Neural progenitor cell (in vitro differentiated cells): ENCODE results near the gene CD320. TPM values are rescaled to one million over a fixed set of nuclear protein-coding genes. Genes with fewer than 3 reads are reported as not detected.
A peak's percentile ranks its signal among the peaks of the same experiment; 100 is the strongest.

Source experiments
- DNase-seq: peaks from one replicate; pipeline ENCODE4 v3.0.0-alpha.2; 2016; ENCODE audit warnings: low spot score
- H2AFZ ChIP-seq: fragments of 200-600 bp; sonication (generic); replicated peaks from 2 replicates; pipeline ENCODE4 v1.6.1; 2016; ENCODE audit warnings: antibody characterized with exemption
- H3F3A ChIP-seq: fragments of 200-600 bp; sonication (generic); 2 replicates; pipeline ENCODE4 v1.6.1; 2016; ENCODE audit warnings: antibody characterized with exemption, low read depth
- H3K27ac ChIP-seq: fragments of 200-600 bp; sonication (generic); 2 replicates; pipeline ENCODE4 v1.5.1; 2016; ENCODE audit warnings: mild to moderate bottlenecking
- H3K27me3 ChIP-seq: fragments of 200-600 bp; sonication (generic); 2 replicates; pipeline ENCODE4 v1.6.1; 2016; ENCODE audit warnings: mild to moderate bottlenecking, moderate library complexity
- H3K36me3 ChIP-seq: fragments of 200-600 bp; sonication (generic); 2 replicates; pipeline ENCODE4 v1.5.1; 2016
- H3K4me1 ChIP-seq: fragments of 200-600 bp; sonication (generic); 2 replicates; pipeline ENCODE4 v1.6.1; 2016; ENCODE audit warnings: mixed run types
- H3K4me2 ChIP-seq: fragments of 200-600 bp; sonication (generic); 2 replicates; pipeline ENCODE4 v1.6.1; 2016
- H3K4me3 ChIP-seq: fragments of 200-600 bp; sonication (generic); 2 replicates; pipeline ENCODE4 v1.5.1; 2016
- H3K79me2 ChIP-seq: fragments of 200-600 bp; sonication (generic); 2 replicates; pipeline ENCODE4 v1.6.1; 2016; ENCODE audit warnings: low read depth
- H3K9ac ChIP-seq: fragments of 200-600 bp; sonication (generic); 2 replicates; pipeline ENCODE4 v1.6.1; 2016
- H3K9me3 ChIP-seq: fragments of 200-600 bp; sonication (generic); 2 replicates; pipeline ENCODE4 v1.5.1; 2016; ENCODE audit warnings: low read depth
- H4K20me1 ChIP-seq: fragments of 200-600 bp; sonication (generic); 2 replicates; pipeline ENCODE4 v1.6.1; 2016; ENCODE audit warnings: low read depth
- H3K27ac Mint-ChIP-seq: 3 replicates; pipeline ENCODE4 v1.8.0; 2021; ENCODE audit warnings: mixed read lengths
- H3K27me3 Mint-ChIP-seq: 2 replicates; pipeline ENCODE4 v1.8.0; 2022; ENCODE audit warnings: low read depth, mild to moderate bottlenecking, inconsistent platforms, moderate library complexity, mixed read lengths; ENCODE audit not compliant: insufficient read depth
- H3K36me3 Mint-ChIP-seq: 3 replicates; pipeline ENCODE4 v1.8.0; 2021; ENCODE audit warnings: mixed read lengths
- H3K4me1 Mint-ChIP-seq: 3 replicates; pipeline ENCODE4 v1.8.0; 2021; ENCODE audit warnings: mixed read lengths
- H3K4me3 Mint-ChIP-seq: 3 replicates; pipeline ENCODE4 v1.8.0; 2021; ENCODE audit warnings: mild to moderate bottlenecking, moderate library complexity, mixed read lengths
- H3K9me3 Mint-ChIP-seq: 3 replicates; pipeline ENCODE4 v1.8.0; 2020; ENCODE audit warnings: mixed read lengths
- CTCF ChIP-seq: fragments of 200-600 bp; sonication (generic); IDR thresholded peaks from 2 replicates; pipeline ENCODE4 v1.5.1; 2017; ENCODE audit warnings: antibody characterized with exemption, mild to moderate bottlenecking
- EZH2 ChIP-seq: fragments of 200-600 bp; sonication (generic); IDR thresholded peaks from 2 replicates; pipeline ENCODE4 v1.6.1; 2017; ENCODE audit warnings: antibody characterized with exemption, mild to moderate bottlenecking, moderate library complexity
- EZH2phosphoT487 ChIP-seq: fragments of 200-600 bp; sonication (generic); IDR thresholded peaks from 2 replicates; pipeline ENCODE4 v1.6.1; 2017; ENCODE audit warnings: antibody characterized with exemption
- total RNA-seq: library from RNA; depleted of rRNA; stranded (reverse); fragments of >200 nt; gene quantifications from 2 replicates; pipeline ENCODE4 v1.2.3, GENCODE V29; 2015; ENCODE audit warnings: low replicate concordance

Gene CD320
- total RNA-seq, 1 donor from 2014 or later: 22.4 TPM

GRCh38 chr19:8321986-8322637, 14.0 kb upstream of the CD320 start:
- Mint-ChIP-seq H3K36me3 (peaks cover 4% of the 10 kb centered on the region), H3K4me3 (peak overlapping the region; percentile 96), H3K27ac (peak overlapping the region; percentile 74), H3K9me3 (no peaks in the 10 kb centered on the region), H3K4me1 (peaks cover 19% of the 10 kb centered on the region), H3K27me3 (peaks cover 5% of the 10 kb centered on the region)
- H3K27me3 ChIP-seq: no peaks in the 10 kb centered on the region
- no peaks in the 10 kb centered on the region for H3K9me3 ChIP-seq
- H3K79me2 ChIP-seq: peaks cover 50% of the 10 kb centered on the region
- TF ChIP-seq CTCF (no peak), EZH2phosphoT487 (no peak), EZH2 (no peak)
- no peak for DNase-seq
- no peak overlapping the region for H2AFZ ChIP-seq
- peak overlapping the region; percentile 99 for H3K4me2 ChIP-seq
- H3K4me3 ChIP-seq: peak overlapping the region; percentile 96
- H3F3A ChIP-seq: peaks cover 26% of the 10 kb centered on the region
- peaks cover 25% of the 10 kb centered on the region for H4K20me1 ChIP-seq
- peak overlapping the region; percentile 99 for H3K9ac ChIP-seq
- peaks cover 15% of the 10 kb centered on the region for H3K4me1 ChIP-seq
- H3K27ac ChIP-seq: no peak overlapping the region
- H3K36me3 ChIP-seq: no peaks in the 10 kb centered on the region

GRCh38 chr19:8321067-8321985, 13.2 kb upstream of the CD320 start, which contains the start of the genes NDUFA7 and RPS28:
Gene NDUFA7 (minus strand): TSS chr19:8321375. CDS start chr19:8321358, 17 bp downstream.
Gene RPS28 (plus strand): TSS chr19:8321496. CDS start chr19:8321531, 35 bp downstream.
- peak; percentile 99 for DNase-seq

More at GRCh38 chr19:8321067-8321985, 13.2 kb upstream of the CD320 start, which contains the start of the genes NDUFA7 and RPS28:
- no peaks in the 10 kb centered on the region for H3K27me3 ChIP-seq
- H3K27ac ChIP-seq: peak within 1 kb of the TSS; percentile 77
- Mint-ChIP-seq H3K4me1 (peaks cover 19% of the 10 kb centered on the region), H3K27me3 (no peaks in the 10 kb centered on the region), H3K36me3 (peaks cover 4% of the 10 kb centered on the region), H3K9me3 (no peaks in the 10 kb centered on the region), H3K4me3 (peak within 1 kb of the TSS; percentile 96), H3K27ac (peak within 1 kb of the TSS; percentile 86)
- H3K79me2 ChIP-seq: peaks cover 50% of the 10 kb centered on the region
- peak within 1 kb of the TSS; percentile 96 for H3K4me3 ChIP-seq
- H3K36me3 ChIP-seq: no peaks in the 10 kb centered on the region
- peak within 1 kb of the TSS; percentile 99 for H3K9ac ChIP-seq
- peaks cover 15% of the 10 kb centered on the region for H3K4me1 ChIP-seq
- TF ChIP-seq EZH2 (no peak), EZH2phosphoT487 (no peak), CTCF (peak; percentile 13)
- peak within 1 kb of the TSS; percentile 99 for H3K4me2 ChIP-seq
- peaks cover 26% of the 10 kb centered on the region for H3F3A ChIP-seq
- H4K20me1 ChIP-seq: peaks cover 27% of the 10 kb centered on the region
- no peaks in the 10 kb centered on the region for H3K9me3 ChIP-seq
- no peak within 1 kb of the TSS for H2AFZ ChIP-seq
